GM19193 (cell line): ENCODE measurements around the gene GAB2.

Experiments
- POLR2A ChIP-seq: IDR thresholded peaks from 4 replicates; pipeline ENCODE4 v1.6.1; 2011; ENCODE audit not compliant: insufficient read depth, insufficient read length; ENCODE audit errors: extremely low read depth

The GAB2 gene

DNA sequence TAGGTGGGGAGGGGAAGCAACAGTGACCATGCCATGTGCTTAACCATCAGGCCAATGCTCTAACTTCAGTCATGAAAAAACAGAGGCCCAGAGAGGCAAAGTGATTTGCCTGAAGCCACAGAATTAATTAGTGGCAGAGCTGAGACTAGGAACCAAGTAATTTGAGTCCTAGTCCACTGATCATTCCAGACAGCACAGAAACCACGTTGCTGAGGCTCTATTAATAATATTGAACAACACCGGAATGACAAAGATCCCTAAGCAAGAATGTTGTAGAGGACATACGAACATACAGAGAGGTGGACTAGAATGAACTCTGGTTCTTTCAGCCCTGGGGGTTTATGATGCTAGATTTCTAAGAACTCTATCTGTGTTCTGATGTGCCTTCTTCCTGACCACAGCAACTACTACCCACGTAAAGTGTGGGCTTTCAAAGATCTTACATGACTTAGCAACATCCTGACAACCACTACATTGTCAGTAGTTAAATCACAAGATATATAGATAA, 92.3 kb downstream of the GAB2 start:
- no peak for TF ChIP-seq POLR2A

GRCh38 chr11:78323363-78323762, 94.3 kb downstream of the GAB2 start:
- no peak for TF ChIP-seq POLR2A

- TF ChIP-seq POLR2A: no peak
Observed at GRCh38 chr11:78319453-78319955, 98.1 kb downstream of the GAB2 start.

DNA sequence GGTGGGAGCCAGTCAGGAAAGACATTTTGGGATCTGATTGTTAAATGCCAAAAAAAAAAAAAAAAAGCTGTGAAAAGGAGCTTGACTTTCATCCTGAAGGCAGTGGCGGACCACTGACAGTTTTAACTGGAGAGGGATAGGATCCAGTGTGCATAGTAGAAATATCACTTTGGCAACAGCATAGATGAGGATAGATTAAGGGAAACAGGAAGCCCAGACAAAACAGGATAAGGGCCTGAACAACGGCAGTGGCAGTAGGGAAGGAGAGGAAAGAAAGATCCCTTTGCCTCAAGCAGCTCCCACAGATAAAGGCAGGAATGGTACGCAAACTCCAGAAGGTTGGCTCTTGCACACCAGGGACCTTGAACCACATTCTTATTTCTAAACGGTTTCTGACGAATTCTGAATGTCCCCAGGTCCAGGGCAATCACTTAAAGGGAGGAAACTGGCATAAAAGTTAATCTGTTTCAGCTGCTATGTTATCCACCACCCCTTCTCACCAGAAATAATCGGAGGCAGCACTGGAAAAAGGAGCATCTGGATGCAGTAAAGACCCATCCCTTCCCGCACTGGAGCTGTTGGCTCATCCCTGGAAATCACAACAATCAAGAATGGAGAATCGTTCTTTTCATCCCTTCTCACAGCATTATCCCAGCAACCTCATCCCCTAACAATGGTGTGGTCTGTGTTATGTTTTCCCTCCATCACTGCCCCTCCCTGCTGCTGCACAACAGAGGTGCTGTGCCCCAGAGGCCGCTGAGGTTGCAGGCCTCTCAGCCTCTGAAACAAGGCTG, 99.1 kb downstream of the GAB2 start:
- TF ChIP-seq POLR2A: no peak

- TF ChIP-seq POLR2A: no peak
Observed at GRCh38 chr11:78315724-78316123, 101.9 kb downstream of the GAB2 start.

DNA sequence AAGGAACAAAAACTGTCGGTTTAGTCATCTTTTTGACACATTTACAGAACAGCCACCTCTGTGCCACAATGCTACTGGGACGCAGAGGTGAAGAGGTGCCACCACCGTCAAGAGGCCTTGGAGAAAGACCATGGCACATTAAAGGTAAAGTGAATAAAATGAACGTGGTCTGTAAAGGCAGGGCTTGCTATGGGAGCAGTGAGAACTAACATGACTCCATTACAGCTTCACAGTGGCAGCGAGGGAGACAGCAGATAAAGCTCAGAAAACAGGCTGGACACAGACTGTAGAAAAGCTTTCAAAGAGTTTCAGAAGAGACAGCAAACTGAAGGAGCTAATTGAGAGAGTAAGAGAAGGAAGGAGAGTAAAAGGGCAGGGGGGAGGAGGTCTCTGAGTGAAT, 102.9 kb downstream of the GAB2 start:
- no peak for TF ChIP-seq POLR2A

- no peak for TF ChIP-seq POLR2A
Observed at GRCh38 chr11:78313898-78314297, 103.7 kb downstream of the GAB2 start.

- no peak for TF ChIP-seq POLR2A
Observed at GRCh38 chr11:78313181-78313795, 104.3 kb downstream of the GAB2 start.

DNA sequence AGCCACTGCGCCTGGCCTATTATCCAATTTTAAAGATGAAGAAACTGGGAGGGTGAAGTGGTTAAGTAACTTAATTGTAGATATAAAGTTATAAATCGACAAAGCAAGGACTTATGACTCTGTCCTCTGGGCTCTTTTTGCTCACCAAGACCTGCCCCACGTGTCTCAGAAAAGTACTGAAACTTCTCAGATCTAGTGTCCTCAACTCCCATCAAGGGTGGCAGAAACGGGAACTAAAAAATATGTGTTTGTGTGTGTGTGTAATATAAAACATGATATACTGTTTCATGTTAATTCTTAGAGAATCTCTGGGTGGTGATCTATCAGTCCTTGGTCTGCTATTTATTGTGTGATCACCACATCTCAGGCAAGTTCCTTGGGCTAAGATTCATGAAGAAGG, 104.9 kb downstream of the GAB2 start:
- TF ChIP-seq POLR2A: no peak

GRCh38 chr11:78311702-78312371, 105.8 kb downstream of the GAB2 start:
- no peak for TF ChIP-seq POLR2A

- TF ChIP-seq POLR2A: no peak
Observed at GRCh38 chr11:78310500-78310909, 107.1 kb downstream of the GAB2 start.

GRCh38 chr11:78304201-78304600, 113.4 kb downstream of the GAB2 start:
- no peak for TF ChIP-seq POLR2A

DNA sequence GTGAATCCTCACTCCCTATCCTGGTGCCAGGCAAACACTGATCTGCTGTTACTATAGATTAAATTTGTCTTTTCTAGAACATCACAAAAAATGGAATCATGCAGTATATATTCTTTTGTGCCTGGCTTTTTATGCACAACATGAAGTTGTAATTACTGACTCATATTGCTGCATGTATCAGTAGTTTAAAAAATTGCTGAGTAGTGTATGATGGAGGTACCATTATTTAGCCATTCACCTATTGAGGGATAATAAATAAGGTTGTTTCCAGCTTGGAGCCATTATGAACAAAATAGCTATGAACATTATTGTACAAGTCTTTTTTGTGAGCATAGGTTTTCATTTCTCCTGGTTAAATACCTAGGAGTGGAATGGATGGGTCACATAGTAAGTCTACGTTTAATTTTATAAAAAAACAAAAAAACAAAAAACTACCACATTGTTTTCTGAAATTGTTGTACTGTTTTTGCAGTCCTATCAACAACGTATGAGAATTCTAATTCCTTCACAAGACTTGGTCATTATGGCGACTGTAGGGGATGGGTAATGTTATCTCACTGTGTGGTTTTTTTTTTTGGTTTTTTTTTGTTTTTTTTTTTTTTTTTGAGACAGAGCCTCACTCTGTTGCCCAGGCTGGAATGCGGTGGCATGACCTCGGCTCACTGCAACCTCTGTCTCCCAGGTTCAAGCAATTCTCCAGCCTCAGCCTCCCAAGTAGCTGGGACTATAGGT, 117.3 kb downstream of the GAB2 start:
- no peak for TF ChIP-seq POLR2A

- no peak for TF ChIP-seq POLR2A
Observed at GRCh38 chr11:78299000-78299710, 118.5 kb downstream of the GAB2 start.
